Fibroblast of lung (primary cell): Measurements from ENCODE around the gene SPATA46. TPM values are rescaled to one million over a fixed set of nuclear protein-coding genes. Genes with fewer than 3 reads are reported as not detected.
"Not testable (repeated sequence)": the region's sequence is repeated elsewhere in the genome, so short reads cannot be mapped to it uniquely, and the experiment has no call there.

Experiments
- DNase-seq, 2 donors: peaks; one replicate each; pipeline versions ENCODE4 v3.0.0 to v3.0.0-alpha.2; 2010; ENCODE audit warnings: low read depth in 2 of 2
- H2AFZ ChIP-seq: 2 replicates; pipeline ENCODE4 v1.5.1; 2012; ENCODE audit warnings: low read length, control low read depth, inconsistent platforms
- H3K27ac ChIP-seq: 2 replicates; pipeline ENCODE4 v1.5.1; 2011; ENCODE audit warnings: low read length, control low read depth; ENCODE audit not compliant: insufficient read depth
- H3K27me3 ChIP-seq: 2 replicates; pipeline ENCODE4 v1.5.1; 2011; ENCODE audit warnings: mild to moderate bottlenecking, low read length; ENCODE audit not compliant: control insufficient read depth, insufficient read depth
- H3K36me3 ChIP-seq: 2 replicates; pipeline ENCODE4 v1.5.1; 2011; ENCODE audit warnings: low read length; ENCODE audit not compliant: control insufficient read depth, insufficient read depth
- H3K4me1 ChIP-seq: 2 replicates; pipeline ENCODE4 v1.5.1; 2011; ENCODE audit warnings: low read length; ENCODE audit not compliant: control insufficient read depth, insufficient read depth; ENCODE audit errors: extremely low read depth
- H3K4me2 ChIP-seq: 2 replicates; pipeline ENCODE4 v1.5.1; 2011; ENCODE audit warnings: low read length, control low read depth; ENCODE audit not compliant: insufficient read depth; ENCODE audit errors: extremely low read depth
- H3K4me3 ChIP-seq, 4 experiments: fragments of 200-600 bp in 1 of 4; sonication (generic) in 1 of 4; replicated peaks in 1 of 4; 2 replicates each; pipeline ENCODE4 v1.5.1; 2011 to 2016; ENCODE audit warnings: low read length in 4 of 4, low read depth in 3 of 4, mild to moderate bottlenecking in 3 of 4, control low read depth in 2 of 4, inconsistent platforms in 1 of 4, mixed read lengths in 1 of 4; ENCODE audit not compliant: insufficient read depth in 1 of 4; ENCODE audit errors: control extremely low read depth in 1 of 4
- H3K79me2 ChIP-seq: 2 replicates; pipeline ENCODE4 v1.5.1; 2012; ENCODE audit warnings: mild to moderate bottlenecking, low read length, inconsistent platforms; ENCODE audit not compliant: control insufficient read depth, insufficient read depth
- H3K9ac ChIP-seq: 2 replicates; pipeline ENCODE4 v1.5.1; 2011; ENCODE audit warnings: mild to moderate bottlenecking, low read length, control low read depth; ENCODE audit not compliant: insufficient read depth
- H3K9me3 ChIP-seq: 2 replicates; pipeline ENCODE4 v1.5.1; 2012; ENCODE audit warnings: low read depth, low read length; ENCODE audit not compliant: control insufficient read depth, insufficient read depth
- H4K20me1 ChIP-seq: 2 replicates; pipeline ENCODE4 v1.5.1; 2011; ENCODE audit warnings: low read length; ENCODE audit not compliant: control insufficient read depth, insufficient read depth; ENCODE audit errors: extremely low read depth
- CTCF ChIP-seq, 2 donors: IDR thresholded peaks in 1 of 2; conservative IDR thresholded peaks in 1 of 2; 1 replicate in 1 of 2; 2 replicates in 1 of 2; pipeline ENCODE4 v1.5.1; 2011 to 2012; ENCODE audit warnings: low read length in 2 of 2, control low read depth in 1 of 2, inconsistent platforms in 1 of 2, low read depth in 1 of 2, mild to moderate bottlenecking in 1 of 2
- EZH2 ChIP-seq: IDR thresholded peaks from 2 replicates; pipeline ENCODE4 v1.5.1; 2012; ENCODE audit warnings: low read length, control low read depth, mild to moderate bottlenecking; ENCODE audit errors: missing control alignments
- polyA plus RNA-seq, 2 donors: library from polyadenylated mRNA; depleted of rRNA in 1 of 2; stranded (reverse) in 1 of 2; unstranded in 1 of 2; fragments of >200 nt; gene quantifications; 2 replicates each; pipeline ENCODE4 v1.2.1, GENCODE V29; 2011 to 2012; ENCODE audit warnings: missing spikeins in 1 of 2
- total RNA-seq: library from RNA; depleted of rRNA; stranded (reverse); fragments of >200 nt; gene quantifications from 2 replicates; pipeline ENCODE4 v1.2.1, GENCODE V29; 2014

The SPATA46 gene
- total and polyA plus RNA-seq, 2 donors (not counting 1 experiment from before 2014, with no cell fraction given): not detected

- Histone ChIP-seq H4K20me1 (no peaks in the 10 kb centered on the region), H3K79me2 (no peaks in the 10 kb centered on the region), H3K4me1 (no peaks in the 10 kb centered on the region), H2AFZ (no peak overlapping the region), H3K36me3 (no peaks in the 10 kb centered on the region), H3K4me3 (no peak overlapping the region), H3K4me2 (no peak overlapping the region), H3K27me3 (no peaks in the 10 kb centered on the region), H3K9ac (no peak overlapping the region), H3K9me3 (no peaks in the 10 kb centered on the region), H3K27ac (no peak overlapping the region)
- no peak for DNase-seq
- TF ChIP-seq CTCF (conservative IDR thresholded peaks at IDR 0.05 in 1 of 2, IDR thresholded peaks at IDR 0.05 in 1 of 2; ENCODE audit: low read depth in 1 of 2, low read length in 2 of 2): no peak
- no peak for TF ChIP-seq EZH2
Observed at GRCh38 chr1:162421258-162422164, 44.9 kb upstream of the SPATA46 start.

GRCh38 chr1:162420120-162420519 lies 43.5 kb upstream of the SPATA46 start:
- H3K9ac ChIP-seq: no peak overlapping the region
- H3K27ac ChIP-seq: no peak overlapping the region
- TF ChIP-seq EZH2 (no peak), CTCF (conservative IDR thresholded peaks at IDR 0.05 in 1 of 2, IDR thresholded peaks at IDR 0.05 in 1 of 2; ENCODE audit: low read depth in 1 of 2, low read length in 2 of 2) (no peak)
- H4K20me1 ChIP-seq: no peaks in the 10 kb centered on the region
- H2AFZ ChIP-seq: no peak overlapping the region
- H3K27me3 ChIP-seq: no peaks in the 10 kb centered on the region
- H3K36me3 ChIP-seq: no peaks in the 10 kb centered on the region
- no peaks in the 10 kb centered on the region for H3K4me1 ChIP-seq
- no peak overlapping the region for H3K4me3 ChIP-seq
- no peak for DNase-seq
- H3K9me3 ChIP-seq: no peaks in the 10 kb centered on the region
- H3K79me2 ChIP-seq: no peaks in the 10 kb centered on the region
- H3K4me2 ChIP-seq: no peak overlapping the region

- not testable (repeated sequence) for H3K36me3 ChIP-seq, H4K20me1 ChIP-seq, H3K4me1 ChIP-seq, H3K9ac ChIP-seq, H2AFZ ChIP-seq, H3K27ac ChIP-seq, H3K4me2 ChIP-seq, H3K27me3 ChIP-seq, DNase-seq, H3K79me2 ChIP-seq, H3K4me3 ChIP-seq, H3K9me3 ChIP-seq
Observed at GRCh38 chr1:162419450-162419931, 42.8 kb upstream of the SPATA46 start.

GRCh38 chr1:162418584-162418983 lies 41.9 kb upstream of the SPATA46 start:
- H3K4me2 ChIP-seq, H3K27me3 ChIP-seq, H2AFZ ChIP-seq, H4K20me1 ChIP-seq, H3K36me3 ChIP-seq, H3K27ac ChIP-seq, H3K9me3 ChIP-seq, H3K9ac ChIP-seq, H3K79me2 ChIP-seq, H3K4me1 ChIP-seq, H3K4me3 ChIP-seq, DNase-seq: not testable (repeated sequence)
